ENCODE data around the gene TRABD. TPM values are rescaled to one million over a fixed set of nuclear protein-coding genes. Genes with fewer than 3 reads are reported as not detected.

The TRABD gene
- total RNA-seq, 1 donor from 2014 or later = 25.9 TPM

GRCh38 chr22:50199829-50200460 is 14.2 kb downstream of the TRABD start:
- no peak for DNase-seq (ENCODE audit: extremely low spot score, unreplicated experiment)
- H3K4me3 Mint-ChIP-seq (ENCODE audit: unreplicated experiment) = peak overlapping the region; percentile 66

GRCh38 chr22:50200461-50201190 is 14.9 kb downstream of the TRABD start, which contains the start of gene SELENOO:
Gene SELENOO, plus strand, starts transcription at chr22:50201011. Its CDS starts 26 bp downstream, at chr22:50201037.
- H3K4me3 Mint-ChIP-seq (ENCODE audit: unreplicated experiment) = peak within 1 kb of the TSS; percentile 77
- H3K4me1 Mint-ChIP-seq (ENCODE audit: unreplicated experiment) = peaks cover 15% of the 10 kb centered on the region
- H3K36me3 Mint-ChIP-seq (ENCODE audit: unreplicated experiment) = peaks cover 14% of the 10 kb centered on the region
- no peak for TF ChIP-seq CTCF (IDR thresholded peaks at IDR 0.05)
- peak within 1 kb of the TSS; percentile 27 for H3K27ac Mint-ChIP-seq (ENCODE audit: unreplicated experiment)
- no peaks in the 10 kb centered on the region for H3K9me3 Mint-ChIP-seq (ENCODE audit: unreplicated experiment)
- H3K27me3 Mint-ChIP-seq (ENCODE audit: unreplicated experiment) = no peaks in the 10 kb centered on the region
- DNase-seq (ENCODE audit: extremely low spot score, unreplicated experiment) = peak; percentile 96

More at GRCh38 chr22:50199829-50200460, 14.2 kb downstream of the TRABD start:
- no peaks in the 10 kb centered on the region for H3K9me3 Mint-ChIP-seq (ENCODE audit: unreplicated experiment)
- H3K4me1 Mint-ChIP-seq (ENCODE audit: unreplicated experiment) = peaks cover 15% of the 10 kb centered on the region
- no peak for TF ChIP-seq CTCF (IDR thresholded peaks at IDR 0.05)
- H3K36me3 Mint-ChIP-seq (ENCODE audit: unreplicated experiment) = peaks cover 12% of the 10 kb centered on the region
- H3K27ac Mint-ChIP-seq (ENCODE audit: unreplicated experiment) = peak overlapping the region; percentile 27
- no peaks in the 10 kb centered on the region for H3K27me3 Mint-ChIP-seq (ENCODE audit: unreplicated experiment)

- Mint-ChIP-seq H3K4me1 (ENCODE audit: unreplicated experiment) (peaks cover 15% of the 10 kb centered on the region), H3K9me3 (ENCODE audit: unreplicated experiment) (no peaks in the 10 kb centered on the region), H3K4me3 (ENCODE audit: unreplicated experiment) (peak overlapping the region; percentile 77), H3K36me3 (ENCODE audit: unreplicated experiment) (peaks cover 14% of the 10 kb centered on the region), H3K27me3 (ENCODE audit: unreplicated experiment) (no peaks in the 10 kb centered on the region), H3K27ac (ENCODE audit: unreplicated experiment) (no peak overlapping the region)
- TF ChIP-seq CTCF (IDR thresholded peaks at IDR 0.05) = no peak
- no peak for DNase-seq (ENCODE audit: extremely low spot score, unreplicated experiment)
Measured at GRCh38 chr22:50201191-50202129, 15.7 kb downstream of the TRABD start.

GRCh38 chr22:50202130-50202666 is 16.5 kb downstream of the TRABD start:
- H3K27ac Mint-ChIP-seq (ENCODE audit: unreplicated experiment) = no peak overlapping the region
- H3K4me3 Mint-ChIP-seq (ENCODE audit: unreplicated experiment) = peak overlapping the region; percentile 77
- peaks cover 17% of the 10 kb centered on the region for H3K4me1 Mint-ChIP-seq (ENCODE audit: unreplicated experiment)
- no peaks in the 10 kb centered on the region for H3K9me3 Mint-ChIP-seq (ENCODE audit: unreplicated experiment)
- DNase-seq (ENCODE audit: extremely low spot score, unreplicated experiment) = no peak
- H3K36me3 Mint-ChIP-seq (ENCODE audit: unreplicated experiment) = peaks cover 14% of the 10 kb centered on the region
- no peak for TF ChIP-seq CTCF (IDR thresholded peaks at IDR 0.05)
- no peaks in the 10 kb centered on the region for H3K27me3 Mint-ChIP-seq (ENCODE audit: unreplicated experiment)
